Nephron progenitor cell (in vitro differentiated cells): ENCODE data around the gene DDX1.

Experiments used
- DNase-seq: peaks from one replicate; pipeline ENCODE4 v3.0.0; 2021
- H3K27ac Mint-ChIP-seq: 2 replicates; pipeline ENCODE4 v1.8.0; 2021; ENCODE audit warnings: mild to moderate bottlenecking, moderate library complexity, mixed read lengths
- H3K27me3 Mint-ChIP-seq: 2 replicates; pipeline ENCODE4 v1.8.0; 2021; ENCODE audit warnings: mild to moderate bottlenecking, low read depth, mixed read lengths; ENCODE audit not compliant: poor library complexity
- H3K36me3 Mint-ChIP-seq: 2 replicates; pipeline ENCODE4 v1.8.0; 2021; ENCODE audit warnings: low read depth, mixed read lengths
- H3K4me1 Mint-ChIP-seq: 2 replicates; pipeline ENCODE4 v1.8.0; 2021; ENCODE audit warnings: mixed read lengths
- H3K4me3 Mint-ChIP-seq: 2 replicates; pipeline ENCODE4 v1.8.0; 2021; ENCODE audit warnings: mild to moderate bottlenecking, moderate library complexity, mixed read lengths
- H3K9me3 Mint-ChIP-seq: 2 replicates; pipeline ENCODE4 v1.8.0; 2021; ENCODE audit warnings: mild to moderate bottlenecking, moderate library complexity, mixed read lengths
- TF ChIP-seq, protein P1 (sequence below): fragments of 200-600 bp; sonication (generic); IDR thresholded peaks from 2 replicates; pipeline ENCODE4 v1.5.0; 2021; ENCODE audit warnings: antibody characterized with exemption

DDX1 gene

DNA sequence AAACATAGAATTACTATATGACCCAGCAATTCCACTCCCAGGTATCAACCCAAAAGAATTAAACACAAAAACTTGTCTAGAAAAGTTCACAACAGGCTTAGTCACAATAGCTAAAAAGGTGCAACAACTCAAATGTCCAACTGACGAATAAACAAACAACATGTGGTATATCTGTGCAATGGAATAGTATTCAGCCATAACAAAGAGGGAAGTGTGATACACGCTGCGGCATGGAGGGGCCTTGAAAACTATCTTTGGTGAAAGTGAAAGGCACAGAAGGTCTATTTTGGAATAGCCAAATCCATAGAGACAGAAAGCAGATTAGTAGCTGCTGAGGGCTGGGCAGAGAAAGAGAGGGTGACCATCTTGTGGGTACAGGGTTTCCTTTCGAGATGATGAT, 72.1 kb downstream of the DDX1 start:
- H3K9me3 Mint-ChIP-seq, result peaks cover 21% of the 10 kb centered on the region
- H3K4me3 Mint-ChIP-seq, result no peak overlapping the region
- no peaks in the 10 kb centered on the region for H3K27me3 Mint-ChIP-seq
- peaks cover 5% of the 10 kb centered on the region for H3K36me3 Mint-ChIP-seq
- H3K4me1 Mint-ChIP-seq, result peaks cover 80% of the 10 kb centered on the region
- peak overlapping the region; percentile 99 for H3K27ac Mint-ChIP-seq
- no peak for DNase-seq
- TF ChIP-seq, protein P1, sequence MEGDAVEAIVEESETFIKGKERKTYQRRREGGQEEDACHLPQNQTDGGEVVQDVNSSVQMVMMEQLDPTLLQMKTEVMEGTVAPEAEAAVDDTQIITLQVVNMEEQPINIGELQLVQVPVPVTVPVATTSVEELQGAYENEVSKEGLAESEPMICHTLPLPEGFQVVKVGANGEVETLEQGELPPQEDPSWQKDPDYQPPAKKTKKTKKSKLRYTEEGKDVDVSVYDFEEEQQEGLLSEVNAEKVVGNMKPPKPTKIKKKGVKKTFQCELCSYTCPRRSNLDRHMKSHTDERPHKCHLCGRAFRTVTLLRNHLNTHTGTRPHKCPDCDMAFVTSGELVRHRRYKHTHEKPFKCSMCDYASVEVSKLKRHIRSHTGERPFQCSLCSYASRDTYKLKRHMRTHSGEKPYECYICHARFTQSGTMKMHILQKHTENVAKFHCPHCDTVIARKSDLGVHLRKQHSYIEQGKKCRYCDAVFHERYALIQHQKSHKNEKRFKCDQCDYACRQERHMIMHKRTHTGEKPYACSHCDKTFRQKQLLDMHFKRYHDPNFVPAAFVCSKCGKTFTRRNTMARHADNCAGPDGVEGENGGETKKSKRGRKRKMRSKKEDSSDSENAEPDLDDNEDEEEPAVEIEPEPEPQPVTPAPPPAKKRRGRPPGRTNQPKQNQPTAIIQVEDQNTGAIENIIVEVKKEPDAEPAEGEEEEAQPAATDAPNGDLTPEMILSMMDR, result no peak

GRCh38 chr2:15664273-15665066, 72.8 kb downstream of the DDX1 start:
- TF ChIP-seq, protein P1, result no peak
- Mint-ChIP-seq H3K4me1 (peaks cover 82% of the 10 kb centered on the region), H3K36me3 (no peaks in the 10 kb centered on the region), H3K27me3 (no peaks in the 10 kb centered on the region), H3K9me3 (peaks cover 15% of the 10 kb centered on the region), H3K27ac (peak overlapping the region; percentile 99), H3K4me3 (no peak overlapping the region)
- DNase-seq, result peak; percentile 40

DNA sequence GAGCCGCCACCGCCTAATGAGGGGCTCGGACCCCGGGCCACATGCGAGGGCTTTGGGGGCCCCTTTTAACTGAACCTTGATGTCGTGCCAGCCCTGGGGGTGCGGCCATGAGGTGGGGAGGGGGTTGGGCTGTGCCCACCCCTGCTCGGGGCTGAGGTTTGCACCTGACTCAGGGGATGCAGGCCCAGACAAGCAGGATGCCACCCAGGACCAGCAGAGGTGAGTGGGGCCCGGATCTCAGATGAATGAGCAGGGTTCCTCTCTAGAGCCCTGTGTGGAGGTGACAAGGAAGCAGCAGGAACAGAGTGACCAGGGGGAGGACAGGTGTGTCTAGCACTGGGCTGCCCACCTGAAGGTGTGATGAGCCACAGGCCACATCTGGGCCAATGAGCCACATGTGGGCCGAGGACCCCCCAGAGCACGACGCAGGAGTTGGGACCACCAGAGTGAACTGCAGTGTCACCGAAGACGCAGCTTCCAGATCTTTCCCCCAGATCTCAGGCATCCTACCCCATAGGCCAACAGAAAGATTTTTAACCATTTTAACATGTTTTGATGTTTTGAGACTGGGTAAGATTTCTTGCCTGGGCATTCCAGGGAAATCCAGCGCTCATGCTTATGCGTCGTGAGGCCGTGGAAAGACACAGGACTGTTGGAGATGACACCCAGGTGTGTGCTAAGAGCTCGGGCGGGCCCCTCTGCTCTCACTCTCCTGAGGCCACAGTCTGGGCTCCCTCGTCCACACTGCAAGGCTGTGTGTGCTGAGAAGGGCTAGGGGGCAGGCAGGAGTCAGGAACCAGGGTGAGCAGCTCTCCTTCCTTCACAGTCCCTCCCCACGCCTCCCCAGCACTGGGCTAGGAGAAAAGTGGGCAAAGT, 73.6 kb downstream of the DDX1 start:
- Mint-ChIP-seq H3K27me3 (no peaks in the 10 kb centered on the region), H3K36me3 (no peaks in the 10 kb centered on the region), H3K4me1 (peaks cover 87% of the 10 kb centered on the region), H3K4me3 (no peak overlapping the region), H3K27ac (peak overlapping the region; percentile 85), H3K9me3 (peaks cover 11% of the 10 kb centered on the region)
- TF ChIP-seq, protein P1, result no peak
- no peak for DNase-seq

- no peaks in the 10 kb centered on the region for H3K36me3 Mint-ChIP-seq
- peaks cover 84% of the 10 kb centered on the region for H3K4me1 Mint-ChIP-seq
- TF ChIP-seq, protein P1, result no peak
- H3K27ac Mint-ChIP-seq, result no peak overlapping the region
- no peak overlapping the region for H3K4me3 Mint-ChIP-seq
- DNase-seq, result no peak
- peaks cover 15% of the 10 kb centered on the region for H3K9me3 Mint-ChIP-seq
- H3K27me3 Mint-ChIP-seq, result no peaks in the 10 kb centered on the region
These were observed 74.3 kb downstream of the DDX1 start for GRCh38 chr2:15665943-15666460.

GRCh38 chr2:15666861-15667808, 75.5 kb downstream of the DDX1 start:
- Mint-ChIP-seq H3K9me3 (peaks cover 15% of the 10 kb centered on the region), H3K4me1 (peaks cover 73% of the 10 kb centered on the region), H3K27ac (peak overlapping the region; percentile 27), H3K36me3 (no peaks in the 10 kb centered on the region), H3K27me3 (no peaks in the 10 kb centered on the region), H3K4me3 (no peak overlapping the region)
- TF ChIP-seq, protein P1, result no peak
- no peak for DNase-seq
